HL-60 (cell line): ENCODE measurements around the gene MLN.

ENCODE experiments used
- DNase-seq, 2 experiments: peaks; one replicate each; pipeline ENCODE4 v3.0.0-alpha.2; 2010 to 2020; ENCODE audit warnings: low read depth in 1 of 2, low spot score in 1 of 2
- H3K27ac ChIP-seq: fragments of 250-450 bp; sonication (Bioruptor Pico); replicated peaks from 2 replicates; pipeline ENCODE4 v1.5.1; 2020; ENCODE audit warnings: mild to moderate bottlenecking, moderate library complexity
- H3K27me3 ChIP-seq: fragments of 250-450 bp; sonication (Bioruptor Pico); 2 replicates; pipeline ENCODE4 v1.5.1; 2021; ENCODE audit warnings: mild to moderate bottlenecking, moderate library complexity; ENCODE audit not compliant: insufficient read depth, poor library complexity, severe bottlenecking
- H3K4me3 ChIP-seq: replicated peaks from 2 replicates; pipeline ENCODE4 v1.5.1; 2011; ENCODE audit warnings: mild to moderate bottlenecking, control low read depth, low read length; ENCODE audit not compliant: insufficient read depth
- GABPA ChIP-seq: IDR thresholded peaks from 2 replicates; pipeline ENCODE4 v1.6.1; 2012; ENCODE audit warnings: low read depth
- POLR2AphosphoS5 ChIP-seq: IDR thresholded peaks from 2 replicates; pipeline ENCODE4 v1.6.1; 2012; ENCODE audit warnings: low read depth
- REST ChIP-seq: IDR thresholded peaks from 2 replicates; pipeline ENCODE4 v1.6.1; 2012; ENCODE audit warnings: low read depth; ENCODE audit not compliant: insufficient replicate concordance
- SPI1 ChIP-seq: IDR thresholded peaks from 2 replicates; pipeline ENCODE4 v1.6.1; 2012; ENCODE audit warnings: low read depth, mild to moderate bottlenecking, borderline replicate concordance
- TF ChIP-seq, protein P1 (sequence below): IDR thresholded peaks from one replicate; pipeline ENCODE4 v1.5.1; 2011; ENCODE audit warnings: low read length, control low read depth, inconsistent platforms; ENCODE audit not compliant: insufficient read depth

Gene MLN

GRCh38 chr6:33799454-33800113 is 4.2 kb downstream of the MLN start:
- Histone ChIP-seq H3K27me3 (peaks cover 5% of the 10 kb centered on the region), H3K4me3 (no peak overlapping the region), H3K27ac (no peak overlapping the region)
- DNase-seq, result no peak
- no peak for TF ChIP-seq GABPA
- TF ChIP-seq POLR2AphosphoS5, result no peak
- no peak for TF ChIP-seq SPI1
- no peak for TF ChIP-seq REST
- TF ChIP-seq, protein P1, sequence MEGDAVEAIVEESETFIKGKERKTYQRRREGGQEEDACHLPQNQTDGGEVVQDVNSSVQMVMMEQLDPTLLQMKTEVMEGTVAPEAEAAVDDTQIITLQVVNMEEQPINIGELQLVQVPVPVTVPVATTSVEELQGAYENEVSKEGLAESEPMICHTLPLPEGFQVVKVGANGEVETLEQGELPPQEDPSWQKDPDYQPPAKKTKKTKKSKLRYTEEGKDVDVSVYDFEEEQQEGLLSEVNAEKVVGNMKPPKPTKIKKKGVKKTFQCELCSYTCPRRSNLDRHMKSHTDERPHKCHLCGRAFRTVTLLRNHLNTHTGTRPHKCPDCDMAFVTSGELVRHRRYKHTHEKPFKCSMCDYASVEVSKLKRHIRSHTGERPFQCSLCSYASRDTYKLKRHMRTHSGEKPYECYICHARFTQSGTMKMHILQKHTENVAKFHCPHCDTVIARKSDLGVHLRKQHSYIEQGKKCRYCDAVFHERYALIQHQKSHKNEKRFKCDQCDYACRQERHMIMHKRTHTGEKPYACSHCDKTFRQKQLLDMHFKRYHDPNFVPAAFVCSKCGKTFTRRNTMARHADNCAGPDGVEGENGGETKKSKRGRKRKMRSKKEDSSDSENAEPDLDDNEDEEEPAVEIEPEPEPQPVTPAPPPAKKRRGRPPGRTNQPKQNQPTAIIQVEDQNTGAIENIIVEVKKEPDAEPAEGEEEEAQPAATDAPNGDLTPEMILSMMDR, result no peak

DNA sequence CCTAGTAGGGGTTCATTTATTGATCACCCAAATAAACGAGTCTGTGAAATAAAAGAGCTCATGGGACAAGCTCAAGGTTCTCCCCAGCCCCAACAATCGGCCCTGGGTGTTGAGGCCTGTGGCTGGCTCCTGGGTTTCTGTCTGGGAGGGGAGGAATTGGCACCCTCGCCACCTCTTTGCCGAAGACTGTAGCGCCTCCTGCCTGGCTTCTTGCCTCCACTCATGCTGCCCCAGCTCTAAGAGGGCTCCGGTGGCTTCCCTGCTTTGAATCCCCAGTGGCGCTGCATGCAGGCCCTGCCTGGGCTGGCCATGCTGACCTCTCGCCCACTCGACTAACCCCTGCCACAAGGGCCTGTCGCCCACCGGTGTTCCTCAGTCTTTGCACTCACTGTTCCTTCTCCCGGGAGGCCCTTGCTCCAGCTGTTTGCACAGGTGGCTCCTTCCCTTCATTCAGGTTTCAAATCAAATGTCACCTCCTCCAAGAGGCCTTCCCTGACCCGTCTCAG is 5.4 kb downstream of the MLN start:
- no peak for TF ChIP-seq REST
- TF ChIP-seq GABPA, result no peak
- TF ChIP-seq POLR2AphosphoS5, result no peak
- H3K27me3 ChIP-seq, result no peaks in the 10 kb centered on the region
- H3K4me3 ChIP-seq, result no peak overlapping the region
- H3K27ac ChIP-seq, result no peak overlapping the region
- DNase-seq, result no peak

GRCh38 chr6:33797626-33798342 is 6.0 kb downstream of the MLN start:
- Histone ChIP-seq H3K27ac (no peak overlapping the region), H3K4me3 (no peak overlapping the region), H3K27me3 (peaks cover 1% of the 10 kb centered on the region)
- TF ChIP-seq SPI1 (no peak), POLR2AphosphoS5 (no peak), REST (no peak)
- TF ChIP-seq, protein P1, result no peak
- DNase-seq, result no peak
